Measurements from ENCODE around the gene TCF7L1. TPM values are rescaled to one million over a fixed set of nuclear protein-coding genes. Genes with fewer than 3 reads are reported as not detected.

TCF7L1 gene
- total RNA-seq, 1 experiment from 2014 or later, result 0.17 TPM

GRCh38 chr2:85163675-85164074, 30.5 kb downstream of the TCF7L1 start:
- DNase-seq (ENCODE audit: low spot score), result no peak

- DNase-seq (ENCODE audit: low spot score), result no peak
Observed at GRCh38 chr2:85164145-85164569, 31.0 kb downstream of the TCF7L1 start.

- DNase-seq (ENCODE audit: low spot score), result no peak
Observed at GRCh38 chr2:85165088-85165690, 32.0 kb downstream of the TCF7L1 start.

- DNase-seq (ENCODE audit: low spot score), result no peak
Observed at GRCh38 chr2:85166021-85166420, 32.8 kb downstream of the TCF7L1 start.

- no peak for DNase-seq (ENCODE audit: low spot score)
Observed at GRCh38 chr2:85167479-85167878, 34.3 kb downstream of the TCF7L1 start.

- no peak for DNase-seq (ENCODE audit: low spot score)
Observed at GRCh38 chr2:85168942-85169341, 35.8 kb downstream of the TCF7L1 start.

GRCh38 chr2:85169581-85169980, 36.4 kb downstream of the TCF7L1 start:
- DNase-seq (ENCODE audit: low spot score), result no peak

- no peak for DNase-seq (ENCODE audit: low spot score)
Observed at GRCh38 chr2:85170938-85171475, 37.8 kb downstream of the TCF7L1 start.

GRCh38 chr2:85171916-85172315, 38.7 kb downstream of the TCF7L1 start:
- no peak for DNase-seq (ENCODE audit: low spot score)

GRCh38 chr2:85173909-85174308, 40.7 kb downstream of the TCF7L1 start:
- no peak for DNase-seq (ENCODE audit: low spot score)

GRCh38 chr2:85174943-85175342, 41.8 kb downstream of the TCF7L1 start:
- DNase-seq (ENCODE audit: low spot score), result no peak

- peak; percentile 67 for DNase-seq (ENCODE audit: low spot score)
Observed at GRCh38 chr2:85175369-85176299, 42.4 kb downstream of the TCF7L1 start.

GRCh38 chr2:85177031-85177824, 44.0 kb downstream of the TCF7L1 start:
- DNase-seq (ENCODE audit: low spot score), result no peak

GRCh38 chr2:85178154-85178553, 45.0 kb downstream of the TCF7L1 start:
- DNase-seq (ENCODE audit: low spot score), result no peak

GRCh38 chr2:85178980-85179411, 45.8 kb downstream of the TCF7L1 start:
- DNase-seq (ENCODE audit: low spot score), result no peak

GRCh38 chr2:85179541-85179940, 46.3 kb downstream of the TCF7L1 start:
- DNase-seq (ENCODE audit: low spot score), result no peak

- no peak for DNase-seq (ENCODE audit: low spot score)
Observed at GRCh38 chr2:85180322-85181133, 47.3 kb downstream of the TCF7L1 start.

- no peak for DNase-seq (ENCODE audit: low spot score)
Observed at GRCh38 chr2:85181134-85181631, 48.0 kb downstream of the TCF7L1 start.

- no peak for DNase-seq (ENCODE audit: low spot score)
Observed at GRCh38 chr2:85181844-85182456, 48.8 kb downstream of the TCF7L1 start.

GRCh38 chr2:85183076-85183475, 49.9 kb downstream of the TCF7L1 start:
- DNase-seq (ENCODE audit: low spot score), result no peak

Measured in H4 (cell line).